ENCODE data around the gene DOK7.

- TF ChIP-seq CTCF (IDR thresholded peaks at IDR 0.05) (no peak), ZFX (IDR thresholded peaks at IDR 0.05; ENCODE audit: borderline replicate concordance) (no peak)
Observed at GRCh38 chr4:3430524-3430923, 32.6 kb upstream of the DOK7 start.

All from 22Rv1 (cell line).